GM23338 (cell line): Measurements from ENCODE around the gene SLC23A2.

ENCODE experiments used
- CREB1 ChIP-seq: fragments of 250-450 bp; sonication (Bioruptor Pico); IDR thresholded peaks from 2 replicates; pipeline ENCODE4 v1.5.0; 2020; ENCODE audit warnings: low read depth, mild to moderate bottlenecking, moderate library complexity
- EZH2 ChIP-seq: fragments of 200-600 bp; sonication (generic); IDR thresholded peaks from one replicate; pipeline ENCODE4 v1.8.0; 2017; ENCODE audit warnings: antibody characterized with exemption, mild to moderate bottlenecking, low read depth; ENCODE audit not compliant: unreplicated experiment
- EZH2phosphoT487 ChIP-seq: fragments of 200-600 bp; sonication (generic); IDR thresholded peaks from one replicate; pipeline ENCODE4 v1.8.1; 2018; ENCODE audit warnings: antibody characterized with exemption; ENCODE audit not compliant: unreplicated experiment
- JUNB ChIP-seq: IDR thresholded peaks from one replicate; pipeline ENCODE4 v1.6.1; 2016; ENCODE audit warnings: antibody characterized with exemption; ENCODE audit not compliant: unreplicated experiment
- NANOG ChIP-seq: IDR thresholded peaks from 2 replicates; pipeline ENCODE4 v1.6.1; 2016; ENCODE audit warnings: antibody characterized with exemption, borderline replicate concordance
- POLR2AphosphoS5 ChIP-seq: IDR thresholded peaks from 2 replicates; pipeline ENCODE4 v1.6.1; 2016; ENCODE audit warnings: antibody characterized with exemption, low read depth
- ZNF114 ChIP-seq: fragments of 250-450 bp; sonication (Bioruptor Pico); IDR thresholded peaks from 2 replicates; pipeline ENCODE4 v1.5.0; 2020; ENCODE audit warnings: mild to moderate bottlenecking, moderate library complexity
- TF ChIP-seq, protein P1 (sequence below), 2 experiments: fragments of 200-600 bp in 1 of 2; sonication (generic) in 1 of 2; conservative IDR thresholded peaks; 2 replicates each; pipeline versions ENCODE4 v1.5.1 to v1.6.1; 2016 to 2017; ENCODE audit warnings: antibody characterized with exemption in 2 of 2, low read depth in 2 of 2, mild to moderate bottlenecking in 2 of 2, moderate library complexity in 1 of 2
- TF ChIP-seq, protein P2 (sequence below): IDR thresholded peaks from one replicate; pipeline ENCODE4 v1.6.1; 2018; ENCODE audit warnings: antibody characterized with exemption; ENCODE audit not compliant: unreplicated experiment
- TF ChIP-seq, protein P3 (sequence below): IDR thresholded peaks from 2 replicates; pipeline ENCODE4 v1.6.1; 2016; ENCODE audit warnings: antibody characterized with exemption
- TF ChIP-seq, protein P4 (sequence below): fragments of 250-450 bp; sonication (Bioruptor Pico); IDR thresholded peaks from 2 replicates; pipeline ENCODE4 v1.5.0; 2020; ENCODE audit warnings: mild to moderate bottlenecking, moderate library complexity

DNA sequence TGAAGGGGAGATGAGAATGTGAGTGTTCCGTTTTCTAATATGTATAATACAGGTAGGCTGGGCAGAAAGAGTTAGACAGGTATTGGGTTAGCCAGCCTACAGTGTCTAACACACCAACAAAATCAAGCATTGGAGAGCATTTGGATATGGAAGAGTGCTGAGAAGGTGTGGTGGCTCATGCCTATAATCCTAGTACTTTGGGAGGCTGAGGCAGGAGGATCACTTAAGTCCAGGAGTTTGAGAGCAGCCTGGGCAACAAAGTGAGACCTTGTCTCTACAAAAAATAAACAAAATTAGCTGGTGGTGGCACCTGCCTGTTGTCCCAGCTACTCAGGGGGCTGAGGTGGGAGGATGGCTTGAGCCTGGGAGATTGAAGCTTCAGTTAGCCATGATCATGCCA, 38.6 kb upstream of the SLC23A2 start:
- TF ChIP-seq POLR2AphosphoS5 (no peak), EZH2 (no peak), EZH2phosphoT487 (no peak), CREB1 (no peak), JUNB (no peak), NANOG (no peak), ZNF114 (no peak)
- TF ChIP-seq, protein P1, sequence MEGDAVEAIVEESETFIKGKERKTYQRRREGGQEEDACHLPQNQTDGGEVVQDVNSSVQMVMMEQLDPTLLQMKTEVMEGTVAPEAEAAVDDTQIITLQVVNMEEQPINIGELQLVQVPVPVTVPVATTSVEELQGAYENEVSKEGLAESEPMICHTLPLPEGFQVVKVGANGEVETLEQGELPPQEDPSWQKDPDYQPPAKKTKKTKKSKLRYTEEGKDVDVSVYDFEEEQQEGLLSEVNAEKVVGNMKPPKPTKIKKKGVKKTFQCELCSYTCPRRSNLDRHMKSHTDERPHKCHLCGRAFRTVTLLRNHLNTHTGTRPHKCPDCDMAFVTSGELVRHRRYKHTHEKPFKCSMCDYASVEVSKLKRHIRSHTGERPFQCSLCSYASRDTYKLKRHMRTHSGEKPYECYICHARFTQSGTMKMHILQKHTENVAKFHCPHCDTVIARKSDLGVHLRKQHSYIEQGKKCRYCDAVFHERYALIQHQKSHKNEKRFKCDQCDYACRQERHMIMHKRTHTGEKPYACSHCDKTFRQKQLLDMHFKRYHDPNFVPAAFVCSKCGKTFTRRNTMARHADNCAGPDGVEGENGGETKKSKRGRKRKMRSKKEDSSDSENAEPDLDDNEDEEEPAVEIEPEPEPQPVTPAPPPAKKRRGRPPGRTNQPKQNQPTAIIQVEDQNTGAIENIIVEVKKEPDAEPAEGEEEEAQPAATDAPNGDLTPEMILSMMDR (conservative IDR thresholded peaks at IDR 0.05; ENCODE audit: low read depth in 2 of 2) = no peak
- TF ChIP-seq, protein P2, sequence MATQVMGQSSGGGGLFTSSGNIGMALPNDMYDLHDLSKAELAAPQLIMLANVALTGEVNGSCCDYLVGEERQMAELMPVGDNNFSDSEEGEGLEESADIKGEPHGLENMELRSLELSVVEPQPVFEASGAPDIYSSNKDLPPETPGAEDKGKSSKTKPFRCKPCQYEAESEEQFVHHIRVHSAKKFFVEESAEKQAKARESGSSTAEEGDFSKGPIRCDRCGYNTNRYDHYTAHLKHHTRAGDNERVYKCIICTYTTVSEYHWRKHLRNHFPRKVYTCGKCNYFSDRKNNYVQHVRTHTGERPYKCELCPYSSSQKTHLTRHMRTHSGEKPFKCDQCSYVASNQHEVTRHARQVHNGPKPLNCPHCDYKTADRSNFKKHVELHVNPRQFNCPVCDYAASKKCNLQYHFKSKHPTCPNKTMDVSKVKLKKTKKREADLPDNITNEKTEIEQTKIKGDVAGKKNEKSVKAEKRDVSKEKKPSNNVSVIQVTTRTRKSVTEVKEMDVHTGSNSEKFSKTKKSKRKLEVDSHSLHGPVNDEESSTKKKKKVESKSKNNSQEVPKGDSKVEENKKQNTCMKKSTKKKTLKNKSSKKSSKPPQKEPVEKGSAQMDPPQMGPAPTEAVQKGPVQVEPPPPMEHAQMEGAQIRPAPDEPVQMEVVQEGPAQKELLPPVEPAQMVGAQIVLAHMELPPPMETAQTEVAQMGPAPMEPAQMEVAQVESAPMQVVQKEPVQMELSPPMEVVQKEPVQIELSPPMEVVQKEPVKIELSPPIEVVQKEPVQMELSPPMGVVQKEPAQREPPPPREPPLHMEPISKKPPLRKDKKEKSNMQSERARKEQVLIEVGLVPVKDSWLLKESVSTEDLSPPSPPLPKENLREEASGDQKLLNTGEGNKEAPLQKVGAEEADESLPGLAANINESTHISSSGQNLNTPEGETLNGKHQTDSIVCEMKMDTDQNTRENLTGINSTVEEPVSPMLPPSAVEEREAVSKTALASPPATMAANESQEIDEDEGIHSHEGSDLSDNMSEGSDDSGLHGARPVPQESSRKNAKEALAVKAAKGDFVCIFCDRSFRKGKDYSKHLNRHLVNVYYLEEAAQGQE = no peak
- TF ChIP-seq, protein P3, sequence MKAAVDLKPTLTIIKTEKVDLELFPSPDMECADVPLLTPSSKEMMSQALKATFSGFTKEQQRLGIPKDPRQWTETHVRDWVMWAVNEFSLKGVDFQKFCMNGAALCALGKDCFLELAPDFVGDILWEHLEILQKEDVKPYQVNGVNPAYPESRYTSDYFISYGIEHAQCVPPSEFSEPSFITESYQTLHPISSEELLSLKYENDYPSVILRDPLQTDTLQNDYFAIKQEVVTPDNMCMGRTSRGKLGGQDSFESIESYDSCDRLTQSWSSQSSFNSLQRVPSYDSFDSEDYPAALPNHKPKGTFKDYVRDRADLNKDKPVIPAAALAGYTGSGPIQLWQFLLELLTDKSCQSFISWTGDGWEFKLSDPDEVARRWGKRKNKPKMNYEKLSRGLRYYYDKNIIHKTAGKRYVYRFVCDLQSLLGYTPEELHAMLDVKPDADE = no peak
- TF ChIP-seq, protein P4, sequence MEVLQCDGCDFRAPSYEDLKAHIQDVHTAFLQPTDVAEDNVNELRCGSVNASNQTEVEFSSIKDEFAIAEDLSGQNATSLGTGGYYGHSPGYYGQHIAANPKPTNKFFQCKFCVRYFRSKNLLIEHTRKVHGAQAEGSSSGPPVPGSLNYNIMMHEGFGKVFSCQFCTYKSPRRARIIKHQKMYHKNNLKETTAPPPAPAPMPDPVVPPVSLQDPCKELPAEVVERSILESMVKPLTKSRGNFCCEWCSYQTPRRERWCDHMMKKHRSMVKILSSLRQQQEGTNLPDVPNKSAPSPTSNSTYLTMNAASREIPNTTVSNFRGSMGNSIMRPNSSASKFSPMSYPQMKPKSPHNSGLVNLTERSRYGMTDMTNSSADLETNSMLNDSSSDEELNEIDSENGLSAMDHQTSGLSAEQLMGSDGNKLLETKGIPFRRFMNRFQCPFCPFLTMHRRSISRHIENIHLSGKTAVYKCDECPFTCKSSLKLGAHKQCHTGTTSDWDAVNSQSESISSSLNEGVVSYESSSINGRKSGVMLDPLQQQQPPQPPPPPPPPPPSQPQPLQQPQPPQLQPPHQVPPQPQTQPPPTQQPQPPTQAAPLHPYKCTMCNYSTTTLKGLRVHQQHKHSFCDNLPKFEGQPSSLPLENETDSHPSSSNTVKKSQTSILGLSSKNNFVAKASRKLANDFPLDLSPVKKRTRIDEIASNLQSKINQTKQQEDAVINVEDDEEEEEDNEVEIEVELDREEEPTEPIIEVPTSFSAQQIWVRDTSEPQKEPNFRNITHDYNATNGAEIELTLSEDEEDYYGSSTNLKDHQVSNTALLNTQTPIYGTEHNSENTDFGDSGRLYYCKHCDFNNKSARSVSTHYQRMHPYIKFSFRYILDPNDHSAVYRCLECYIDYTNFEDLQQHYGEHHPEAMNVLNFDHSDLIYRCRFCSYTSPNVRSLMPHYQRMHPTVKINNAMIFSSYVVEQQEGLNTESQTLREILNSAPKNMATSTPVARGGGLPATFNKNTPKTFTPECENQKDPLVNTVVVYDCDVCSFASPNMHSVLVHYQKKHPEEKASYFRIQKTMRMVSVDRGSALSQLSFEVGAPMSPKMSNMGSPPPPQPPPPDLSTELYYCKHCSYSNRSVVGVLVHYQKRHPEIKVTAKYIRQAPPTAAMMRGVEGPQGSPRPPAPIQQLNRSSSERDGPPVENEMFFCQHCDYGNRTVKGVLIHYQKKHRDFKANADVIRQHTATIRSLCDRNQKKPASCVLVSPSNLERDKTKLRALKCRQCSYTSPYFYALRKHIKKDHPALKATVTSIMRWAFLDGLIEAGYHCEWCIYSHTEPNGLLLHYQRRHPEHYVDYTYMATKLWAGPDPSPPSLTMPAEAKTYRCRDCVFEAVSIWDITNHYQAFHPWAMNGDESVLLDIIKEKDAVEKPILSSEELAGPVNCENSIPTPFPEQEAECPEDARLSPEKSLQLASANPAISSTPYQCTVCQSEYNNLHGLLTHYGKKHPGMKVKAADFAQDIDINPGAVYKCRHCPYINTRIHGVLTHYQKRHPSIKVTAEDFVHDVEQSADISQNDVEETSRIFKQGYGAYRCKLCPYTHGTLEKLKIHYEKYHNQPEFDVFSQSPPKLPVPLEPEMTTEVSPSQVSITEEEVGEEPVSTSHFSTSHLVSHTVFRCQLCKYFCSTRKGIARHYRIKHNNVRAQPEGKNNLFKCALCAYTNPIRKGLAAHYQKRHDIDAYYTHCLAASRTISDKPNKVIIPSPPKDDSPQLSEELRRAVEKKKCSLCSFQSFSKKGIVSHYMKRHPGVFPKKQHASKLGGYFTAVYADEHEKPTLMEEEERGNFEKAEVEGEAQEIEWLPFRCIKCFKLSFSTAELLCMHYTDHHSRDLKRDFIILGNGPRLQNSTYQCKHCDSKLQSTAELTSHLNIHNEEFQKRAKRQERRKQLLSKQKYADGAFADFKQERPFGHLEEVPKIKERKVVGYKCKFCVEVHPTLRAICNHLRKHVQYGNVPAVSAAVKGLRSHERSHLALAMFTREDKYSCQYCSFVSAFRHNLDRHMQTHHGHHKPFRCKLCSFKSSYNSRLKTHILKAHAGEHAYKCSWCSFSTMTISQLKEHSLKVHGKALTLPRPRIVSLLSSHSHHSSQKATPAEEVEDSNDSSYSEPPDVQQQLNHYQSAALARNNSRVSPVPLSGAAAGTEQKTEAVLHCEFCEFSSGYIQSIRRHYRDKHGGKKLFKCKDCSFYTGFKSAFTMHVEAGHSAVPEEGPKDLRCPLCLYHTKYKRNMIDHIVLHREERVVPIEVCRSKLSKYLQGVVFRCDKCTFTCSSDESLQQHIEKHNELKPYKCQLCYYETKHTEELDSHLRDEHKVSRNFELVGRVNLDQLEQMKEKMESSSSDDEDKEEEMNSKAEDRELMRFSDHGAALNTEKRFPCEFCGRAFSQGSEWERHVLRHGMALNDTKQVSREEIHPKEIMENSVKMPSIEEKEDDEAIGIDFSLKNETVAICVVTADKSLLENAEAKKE (CRISPR knock-in tag) = no peak
